ENCODE data around the gene OBP2B.
"Not testable (repeated sequence)": the region's sequence is repeated elsewhere in the genome, so short reads cannot be mapped to it uniquely, and the experiment has no call there.

Gene OBP2B

GRCh38 chr9:133208171-133208879 is 725 bp downstream of the OBP2B start:
- H3K27me3 ChIP-seq (ENCODE audit: control insufficient read depth in 2 of 2, insufficient read depth in 2 of 2, low read length in 2 of 2); H3K9ac ChIP-seq (ENCODE audit: low read depth in 1 of 2, low read length in 2 of 2): not testable (repeated sequence)

GRCh38 chr9:133207540-133208170 is 1.4 kb downstream of the OBP2B start:
- H3K27ac ChIP-seq (ENCODE audit: low read depth in 2 of 2, low read length in 2 of 2) = no peak overlapping the region
- no peak overlapping the region for H3K9ac ChIP-seq (ENCODE audit: low read depth in 1 of 2, low read length in 2 of 2)
- H3K36me3 ChIP-seq (ENCODE audit: control insufficient read depth in 2 of 2, insufficient read depth in 2 of 2, low read length in 2 of 2) = no peaks in the 10 kb centered on the region
- H3K4me1 ChIP-seq (ENCODE audit: control insufficient read depth in 2 of 2, insufficient read depth in 2 of 2, low read length in 2 of 2) = no peaks in the 10 kb centered on the region
- no peaks in the 10 kb centered on the region for H3K9me3 ChIP-seq (ENCODE audit: control insufficient read depth in 2 of 2, low read length in 2 of 2)
- H3K4me3 ChIP-seq (ENCODE audit: low read length in 2 of 2) = no peak overlapping the region
- H3K27me3 ChIP-seq (ENCODE audit: control insufficient read depth in 2 of 2, insufficient read depth in 2 of 2, low read length in 2 of 2) = no peaks in the 10 kb centered on the region

More at GRCh38 chr9:133208171-133208879, 725 bp downstream of the OBP2B start:
- H3K9me3 ChIP-seq (ENCODE audit: control insufficient read depth in 2 of 2, low read length in 2 of 2); H3K27ac ChIP-seq (ENCODE audit: low read depth in 2 of 2, low read length in 2 of 2); H3K4me3 ChIP-seq (ENCODE audit: low read length in 2 of 2); H3K4me1 ChIP-seq (ENCODE audit: control insufficient read depth in 2 of 2, insufficient read depth in 2 of 2, low read length in 2 of 2); H3K36me3 ChIP-seq (ENCODE audit: control insufficient read depth in 2 of 2, insufficient read depth in 2 of 2, low read length in 2 of 2): not testable (repeated sequence)

GRCh38 chr9:133207021-133207531 is 2.0 kb downstream of the OBP2B start:
- Histone ChIP-seq H3K9ac (ENCODE audit: low read depth in 1 of 2, low read length in 2 of 2) (no peak overlapping the region), H3K4me3 (ENCODE audit: low read length in 2 of 2) (no peak overlapping the region), H3K27me3 (ENCODE audit: control insufficient read depth in 2 of 2, insufficient read depth in 2 of 2, low read length in 2 of 2) (no peaks in the 10 kb centered on the region), H3K36me3 (ENCODE audit: control insufficient read depth in 2 of 2, insufficient read depth in 2 of 2, low read length in 2 of 2) (no peaks in the 10 kb centered on the region), H3K9me3 (ENCODE audit: control insufficient read depth in 2 of 2, low read length in 2 of 2) (no peaks in the 10 kb centered on the region), H3K27ac (ENCODE audit: low read depth in 2 of 2, low read length in 2 of 2) (no peak overlapping the region), H3K4me1 (ENCODE audit: control insufficient read depth in 2 of 2, insufficient read depth in 2 of 2, low read length in 2 of 2) (no peaks in the 10 kb centered on the region)

- Histone ChIP-seq H3K9ac (ENCODE audit: low read depth in 1 of 2, low read length in 2 of 2) (no peak overlapping the region), H3K9me3 (ENCODE audit: control insufficient read depth in 2 of 2, low read length in 2 of 2) (no peaks in the 10 kb centered on the region), H3K36me3 (ENCODE audit: control insufficient read depth in 2 of 2, insufficient read depth in 2 of 2, low read length in 2 of 2) (no peaks in the 10 kb centered on the region), H3K4me3 (ENCODE audit: low read length in 2 of 2) (no peak overlapping the region), H3K4me1 (ENCODE audit: control insufficient read depth in 2 of 2, insufficient read depth in 2 of 2, low read length in 2 of 2) (no peaks in the 10 kb centered on the region), H3K27ac (ENCODE audit: low read depth in 2 of 2, low read length in 2 of 2) (no peak overlapping the region), H3K27me3 (ENCODE audit: control insufficient read depth in 2 of 2, insufficient read depth in 2 of 2, low read length in 2 of 2) (no peaks in the 10 kb centered on the region)
Measured at GRCh38 chr9:133205996-133206931, 2.8 kb downstream of the OBP2B start.

- H3K4me1 ChIP-seq (ENCODE audit: control insufficient read depth in 2 of 2, insufficient read depth in 2 of 2, low read length in 2 of 2); H3K4me3 ChIP-seq (ENCODE audit: low read length in 2 of 2); H3K27me3 ChIP-seq (ENCODE audit: control insufficient read depth in 2 of 2, insufficient read depth in 2 of 2, low read length in 2 of 2); H3K27ac ChIP-seq (ENCODE audit: low read depth in 2 of 2, low read length in 2 of 2); H3K9ac ChIP-seq (ENCODE audit: low read depth in 1 of 2, low read length in 2 of 2); H3K36me3 ChIP-seq (ENCODE audit: control insufficient read depth in 2 of 2, insufficient read depth in 2 of 2, low read length in 2 of 2); H3K9me3 ChIP-seq (ENCODE audit: control insufficient read depth in 2 of 2, low read length in 2 of 2): not testable (repeated sequence)
Measured at GRCh38 chr9:133205481-133205887, 3.6 kb downstream of the OBP2B start.

GRCh38 chr9:133204993-133205336 is 4.1 kb downstream of the OBP2B start:
- Histone ChIP-seq H3K4me3 (ENCODE audit: low read length in 2 of 2) (no peak overlapping the region), H3K9ac (ENCODE audit: low read depth in 1 of 2, low read length in 2 of 2) (no peak overlapping the region), H3K27ac (ENCODE audit: low read depth in 2 of 2, low read length in 2 of 2) (no peak overlapping the region), H3K9me3 (ENCODE audit: control insufficient read depth in 2 of 2, low read length in 2 of 2) (no peaks in the 10 kb centered on the region), H3K27me3 (ENCODE audit: control insufficient read depth in 2 of 2, insufficient read depth in 2 of 2, low read length in 2 of 2) (no peaks in the 10 kb centered on the region), H3K4me1 (ENCODE audit: control insufficient read depth in 2 of 2, insufficient read depth in 2 of 2, low read length in 2 of 2) (no peaks in the 10 kb centered on the region), H3K36me3 (ENCODE audit: control insufficient read depth in 2 of 2, insufficient read depth in 2 of 2, low read length in 2 of 2) (no peaks in the 10 kb centered on the region)

- no peak overlapping the region for H3K4me3 ChIP-seq (ENCODE audit: low read length in 2 of 2)
Measured at GRCh38 chr9:133204335-133204992, 4.6 kb downstream of the OBP2B start.

GRCh38 chr9:133203506-133204075 is 5.5 kb downstream of the OBP2B start:
- Histone ChIP-seq H3K4me1 (ENCODE audit: control insufficient read depth in 2 of 2, insufficient read depth in 2 of 2, low read length in 2 of 2) (no peaks in the 10 kb centered on the region), H3K27ac (ENCODE audit: low read depth in 2 of 2, low read length in 2 of 2) (no peak overlapping the region), H3K4me3 (ENCODE audit: low read length in 2 of 2) (no peak overlapping the region), H3K36me3 (ENCODE audit: control insufficient read depth in 2 of 2, insufficient read depth in 2 of 2, low read length in 2 of 2) (no peaks in the 10 kb centered on the region), H3K27me3 (ENCODE audit: control insufficient read depth in 2 of 2, insufficient read depth in 2 of 2, low read length in 2 of 2) (no peaks in the 10 kb centered on the region), H3K9me3 (ENCODE audit: control insufficient read depth in 2 of 2, low read length in 2 of 2) (no peaks in the 10 kb centered on the region), H3K9ac (ENCODE audit: low read depth in 1 of 2, low read length in 2 of 2) (no peak overlapping the region)

More at GRCh38 chr9:133204335-133204992, 4.6 kb downstream of the OBP2B start:
- Histone ChIP-seq H3K4me1 (ENCODE audit: control insufficient read depth in 2 of 2, insufficient read depth in 2 of 2, low read length in 2 of 2) (no peaks in the 10 kb centered on the region), H3K9me3 (ENCODE audit: control insufficient read depth in 2 of 2, low read length in 2 of 2) (no peaks in the 10 kb centered on the region), H3K9ac (ENCODE audit: low read depth in 1 of 2, low read length in 2 of 2) (no peak overlapping the region), H3K27me3 (ENCODE audit: control insufficient read depth in 2 of 2, insufficient read depth in 2 of 2, low read length in 2 of 2) (no peaks in the 10 kb centered on the region), H3K36me3 (ENCODE audit: control insufficient read depth in 2 of 2, insufficient read depth in 2 of 2, low read length in 2 of 2) (no peaks in the 10 kb centered on the region), H3K27ac (ENCODE audit: low read depth in 2 of 2, low read length in 2 of 2) (no peak overlapping the region)

- Histone ChIP-seq H3K27me3 (ENCODE audit: control insufficient read depth in 2 of 2, insufficient read depth in 2 of 2, low read length in 2 of 2) (no peaks in the 10 kb centered on the region), H3K27ac (ENCODE audit: low read depth in 2 of 2, low read length in 2 of 2) (no peak overlapping the region), H3K4me1 (ENCODE audit: control insufficient read depth in 2 of 2, insufficient read depth in 2 of 2, low read length in 2 of 2) (no peaks in the 10 kb centered on the region), H3K4me3 (ENCODE audit: low read length in 2 of 2) (no peak overlapping the region), H3K9me3 (ENCODE audit: control insufficient read depth in 2 of 2, low read length in 2 of 2) (no peaks in the 10 kb centered on the region), H3K9ac (ENCODE audit: low read depth in 1 of 2, low read length in 2 of 2) (no peak overlapping the region), H3K36me3 (ENCODE audit: control insufficient read depth in 2 of 2, insufficient read depth in 2 of 2, low read length in 2 of 2) (no peaks in the 10 kb centered on the region)
Measured at GRCh38 chr9:133202688-133203453, 6.2 kb downstream of the OBP2B start.
